GM12891 (cell line): ENCODE data around the gene HS2ST1.

Experiments
- PAX5 ChIP-seq: IDR thresholded peaks from 2 replicates; pipeline ENCODE4 v1.6.1; 2011; ENCODE audit warnings: low read length, moderate library complexity, mild to moderate bottlenecking; ENCODE audit not compliant: insufficient read depth, severe bottlenecking
- POLR2A ChIP-seq: IDR thresholded peaks from 2 replicates; pipeline ENCODE4 v1.6.1; 2011; ENCODE audit warnings: low read depth, low read length, control low read depth
- POLR2AphosphoS5 ChIP-seq: IDR thresholded peaks from 2 replicates; pipeline ENCODE4 v1.6.1; 2011; ENCODE audit warnings: low read depth, low read length, control low read depth
- POU2F2 ChIP-seq: IDR thresholded peaks from 2 replicates; pipeline ENCODE4 v1.6.1; 2011; ENCODE audit warnings: low read depth, mild to moderate bottlenecking, control low read depth, low read length, moderate library complexity
- SPI1 ChIP-seq: IDR thresholded peaks from 2 replicates; pipeline ENCODE4 v1.6.1; 2011; ENCODE audit warnings: low read depth, low read length, control low read depth
- TAF1 ChIP-seq: IDR thresholded peaks from 2 replicates; pipeline ENCODE4 v1.6.1; 2011; ENCODE audit warnings: low read depth, low read length, control low read depth

DNA sequence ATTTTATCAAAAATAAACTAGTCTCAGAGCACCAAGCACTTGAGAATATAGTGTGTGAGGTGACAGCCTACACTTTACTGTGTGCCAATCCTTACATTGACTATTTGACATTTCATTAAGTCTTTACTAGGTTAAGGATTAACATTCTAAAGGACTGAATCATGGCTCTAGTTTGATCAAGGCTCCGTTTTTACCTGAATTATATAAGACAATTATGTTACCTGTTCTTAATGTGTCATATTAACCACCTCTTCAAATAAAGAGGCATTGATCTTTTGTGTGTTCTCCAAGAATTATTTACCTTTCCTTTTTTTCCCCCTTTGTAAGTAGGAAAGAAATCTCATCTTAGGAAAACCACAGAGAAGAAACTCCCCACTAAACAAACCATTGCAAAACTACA lies 189.7 kb downstream of the HS2ST1 start:
- TF ChIP-seq POLR2A (no peak), POLR2AphosphoS5 (no peak), TAF1 (no peak), SPI1 (no peak), PAX5 (no peak), POU2F2 (no peak)
